Activated naive CD8-positive, alpha-beta T cell treated with anti-CD3 and anti-CD28 coated beads, Interleukin-2, amount 50 U/mL, for 24 hours (primary cell): ENCODE data around the gene CCDC34.

Experiments
- ATAC-seq: fragments of 150-1000 bp; cut with Tn5 transposase; one replicate; pipeline ENCODE4 v1.10.0; 2021
- DNase-seq: peaks from one replicate; pipeline ENCODE4 v3.0.0; 2021
- H3K27ac Mint-ChIP-seq: one replicate; pipeline ENCODE4 v1.8.0; 2021; ENCODE audit warnings: mild to moderate bottlenecking, mixed read lengths
- H3K27me3 Mint-ChIP-seq: one replicate; pipeline ENCODE4 v1.8.0; 2021; ENCODE audit warnings: mixed read lengths
- H3K36me3 Mint-ChIP-seq: one replicate; pipeline ENCODE4 v1.8.0; 2021; ENCODE audit warnings: low read depth, mixed read lengths
- H3K4me1 Mint-ChIP-seq: one replicate; pipeline ENCODE4 v1.8.0; 2021; ENCODE audit warnings: mixed read lengths
- H3K4me3 Mint-ChIP-seq: one replicate; pipeline ENCODE4 v1.8.0; 2021; ENCODE audit warnings: mild to moderate bottlenecking, moderate library complexity, mixed read lengths
- H3K9me3 Mint-ChIP-seq: one replicate; pipeline ENCODE4 v1.8.0; 2021; ENCODE audit warnings: mixed read lengths

The CCDC34 gene

DNA sequence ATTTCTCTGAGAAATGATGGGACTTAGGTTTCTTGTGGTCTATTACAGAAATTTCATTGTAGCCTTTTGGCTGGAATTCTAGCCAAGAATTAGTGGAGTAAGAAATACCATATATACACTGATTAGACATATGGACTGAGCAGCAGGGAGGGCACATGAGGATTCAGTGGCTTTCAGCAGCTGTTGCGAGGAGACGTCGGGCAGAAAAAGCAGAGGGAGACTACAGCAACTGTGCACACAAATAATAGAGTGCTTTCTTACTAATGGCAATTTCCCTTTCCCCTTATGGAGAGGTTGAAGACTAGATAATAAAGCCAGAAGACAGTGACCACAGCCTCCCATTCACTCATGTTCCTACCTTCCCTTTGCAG lies 35.4 kb upstream of the CCDC34 start:
- Mint-ChIP-seq H3K27me3 (no peaks in the 10 kb centered on the region), H3K27ac (no peak overlapping the region), H3K4me1 (no peaks in the 10 kb centered on the region), H3K36me3 (no peaks in the 10 kb centered on the region), H3K4me3 (no peak overlapping the region), H3K9me3 (no peaks in the 10 kb centered on the region)
- DNase-seq, result no peak
- no peak for ATAC-seq

DNA sequence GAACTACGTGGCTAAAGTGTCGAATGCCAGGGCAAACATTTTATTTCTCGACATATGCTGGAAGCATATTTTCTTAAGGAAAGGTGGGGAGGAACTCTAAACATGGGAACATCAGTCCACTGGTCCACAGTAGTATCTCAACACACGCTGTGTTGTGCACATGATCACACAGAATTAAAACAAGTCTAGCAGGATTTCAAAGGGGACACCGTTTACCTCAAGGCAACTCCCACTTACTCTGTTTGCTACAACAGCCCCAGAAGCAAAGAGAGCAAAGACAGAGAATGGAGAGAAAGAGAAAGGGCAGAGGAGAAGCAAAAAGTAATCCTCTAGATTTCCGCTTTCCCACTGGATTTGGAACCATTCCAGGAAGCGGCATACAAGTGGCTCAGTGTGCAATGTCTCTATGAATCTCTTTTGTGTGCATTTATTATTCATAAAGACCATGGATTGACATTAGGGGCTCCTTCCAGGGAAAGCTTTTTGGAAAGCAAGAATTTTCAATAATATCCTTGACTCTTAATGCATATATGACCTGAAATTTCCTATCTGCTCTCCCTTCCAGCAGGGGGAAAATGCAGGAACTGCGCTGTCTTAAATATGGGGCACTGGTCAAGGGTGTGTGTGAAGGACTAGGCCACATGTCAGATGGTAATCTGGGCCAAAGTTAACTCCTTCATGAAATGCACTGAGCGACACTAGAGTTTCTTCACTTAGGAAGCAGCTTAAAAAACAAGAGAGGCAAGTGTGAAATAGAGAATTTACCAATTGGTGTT lies 34.8 kb upstream of the CCDC34 start:
- no peak for DNase-seq
- ATAC-seq, result no peak
- Mint-ChIP-seq H3K27ac (no peak overlapping the region), H3K4me3 (no peak overlapping the region), H3K36me3 (no peaks in the 10 kb centered on the region), H3K4me1 (no peaks in the 10 kb centered on the region), H3K9me3 (no peaks in the 10 kb centered on the region), H3K27me3 (no peaks in the 10 kb centered on the region)

- ATAC-seq (no peak), DNase-seq (no peak)
- H3K4me3 Mint-ChIP-seq, result no peak overlapping the region
- no peaks in the 10 kb centered on the region for H3K36me3 Mint-ChIP-seq
- no peaks in the 10 kb centered on the region for H3K9me3 Mint-ChIP-seq
- H3K4me1 Mint-ChIP-seq, result no peaks in the 10 kb centered on the region
- no peaks in the 10 kb centered on the region for H3K27me3 Mint-ChIP-seq
- H3K27ac Mint-ChIP-seq, result no peak overlapping the region
Observed at GRCh38 chr11:27396259-27396839, 33.3 kb upstream of the CCDC34 start.

GRCh38 chr11:27395556-27396258 lies 32.7 kb upstream of the CCDC34 start:
- ATAC-seq, result no peak
- Mint-ChIP-seq H3K27me3 (no peaks in the 10 kb centered on the region), H3K36me3 (no peaks in the 10 kb centered on the region), H3K27ac (no peak overlapping the region), H3K9me3 (no peaks in the 10 kb centered on the region), H3K4me1 (no peaks in the 10 kb centered on the region), H3K4me3 (no peak overlapping the region)
- no peak for DNase-seq

GRCh38 chr11:27394781-27395228 lies 31.8 kb upstream of the CCDC34 start:
- Mint-ChIP-seq H3K9me3 (no peaks in the 10 kb centered on the region), H3K36me3 (no peaks in the 10 kb centered on the region), H3K27me3 (no peaks in the 10 kb centered on the region), H3K27ac (no peak overlapping the region), H3K4me3 (no peak overlapping the region), H3K4me1 (no peaks in the 10 kb centered on the region)
- ATAC-seq (no peak), DNase-seq (no peak)

- ATAC-seq, result no peak
- no peak overlapping the region for H3K27ac Mint-ChIP-seq
- H3K27me3 Mint-ChIP-seq, result no peaks in the 10 kb centered on the region
- H3K4me1 Mint-ChIP-seq, result peaks cover 4% of the 10 kb centered on the region
- DNase-seq, result no peak
- H3K9me3 Mint-ChIP-seq, result no peaks in the 10 kb centered on the region
- no peaks in the 10 kb centered on the region for H3K36me3 Mint-ChIP-seq
- no peak overlapping the region for H3K4me3 Mint-ChIP-seq
Observed at GRCh38 chr11:27392278-27393114, 29.5 kb upstream of the CCDC34 start.

DNA sequence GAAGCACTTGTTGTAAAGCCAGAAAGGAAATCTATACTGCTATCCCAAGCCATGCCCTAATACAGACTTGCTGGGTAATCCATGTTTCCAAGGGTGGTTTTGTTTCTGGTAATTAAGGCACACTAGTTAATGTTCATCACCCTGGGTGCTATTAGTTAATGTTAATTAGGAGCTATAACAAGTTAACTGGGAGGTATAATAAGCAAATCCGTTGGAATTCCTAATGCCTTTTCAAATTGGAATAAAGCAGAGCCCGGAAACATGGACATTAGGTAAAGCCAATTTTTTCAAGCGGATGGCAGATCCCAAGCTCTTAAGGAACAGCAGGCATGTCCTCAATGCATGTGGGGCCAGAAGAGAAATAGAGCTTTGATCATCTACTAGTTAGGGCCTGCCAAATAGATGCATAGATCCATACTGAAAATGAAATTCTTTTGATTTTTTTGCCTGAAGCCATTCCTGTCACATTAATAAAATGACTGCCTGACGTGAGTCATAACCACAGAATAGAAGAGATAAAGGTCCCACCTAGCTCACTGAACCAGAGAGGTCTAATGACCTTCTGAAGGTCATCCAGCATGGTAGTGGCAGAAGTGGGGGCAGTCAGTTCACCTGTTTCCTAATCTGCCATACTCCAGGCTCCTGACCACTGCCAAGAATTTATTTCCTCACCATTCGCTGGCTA lies 28.5 kb upstream of the CCDC34 start:
- Mint-ChIP-seq H3K36me3 (no peaks in the 10 kb centered on the region), H3K9me3 (no peaks in the 10 kb centered on the region), H3K4me1 (peaks cover 4% of the 10 kb centered on the region), H3K27me3 (no peaks in the 10 kb centered on the region), H3K4me3 (no peak overlapping the region), H3K27ac (no peak overlapping the region)
- DNase-seq (no peak), ATAC-seq (no peak)

GRCh38 chr11:27390318-27391295 lies 27.6 kb upstream of the CCDC34 start:
- no peak for DNase-seq
- no peak overlapping the region for H3K4me3 Mint-ChIP-seq
- peaks cover 4% of the 10 kb centered on the region for H3K4me1 Mint-ChIP-seq
- no peak for ATAC-seq
- no peaks in the 10 kb centered on the region for H3K9me3 Mint-ChIP-seq
- H3K36me3 Mint-ChIP-seq, result no peaks in the 10 kb centered on the region
- no peak overlapping the region for H3K27ac Mint-ChIP-seq
- H3K27me3 Mint-ChIP-seq, result no peaks in the 10 kb centered on the region

DNA sequence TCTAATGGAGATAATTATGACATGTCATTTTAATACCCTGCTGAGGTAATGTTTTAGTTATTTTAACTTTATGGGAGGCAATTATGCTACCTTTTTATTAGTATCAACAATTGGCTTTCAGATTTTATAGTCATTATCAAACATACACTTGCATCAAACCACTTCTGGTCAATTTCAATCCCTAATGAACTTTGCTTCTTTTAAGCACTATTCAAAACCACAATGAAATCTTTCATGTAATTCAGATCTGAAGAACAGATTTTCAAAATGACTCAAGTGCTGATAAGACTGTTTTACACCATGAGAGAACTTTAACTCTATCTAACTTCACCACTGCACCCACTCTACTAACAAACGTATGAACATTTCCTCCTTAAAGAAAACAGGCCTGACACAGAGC lies 25.9 kb upstream of the CCDC34 start:
- no peaks in the 10 kb centered on the region for H3K36me3 Mint-ChIP-seq
- ATAC-seq (no peak), DNase-seq (no peak)
- peaks cover 4% of the 10 kb centered on the region for H3K4me1 Mint-ChIP-seq
- no peaks in the 10 kb centered on the region for H3K27me3 Mint-ChIP-seq
- H3K9me3 Mint-ChIP-seq, result no peaks in the 10 kb centered on the region
- H3K27ac Mint-ChIP-seq, result no peak overlapping the region
- no peak overlapping the region for H3K4me3 Mint-ChIP-seq

- Mint-ChIP-seq H3K27me3 (no peaks in the 10 kb centered on the region), H3K27ac (no peak overlapping the region), H3K4me3 (no peak overlapping the region), H3K9me3 (no peaks in the 10 kb centered on the region), H3K36me3 (no peaks in the 10 kb centered on the region), H3K4me1 (peaks cover 4% of the 10 kb centered on the region)
- DNase-seq (no peak), ATAC-seq (no peak)
Observed at GRCh38 chr11:27388001-27388400, 25.0 kb upstream of the CCDC34 start.

DNA sequence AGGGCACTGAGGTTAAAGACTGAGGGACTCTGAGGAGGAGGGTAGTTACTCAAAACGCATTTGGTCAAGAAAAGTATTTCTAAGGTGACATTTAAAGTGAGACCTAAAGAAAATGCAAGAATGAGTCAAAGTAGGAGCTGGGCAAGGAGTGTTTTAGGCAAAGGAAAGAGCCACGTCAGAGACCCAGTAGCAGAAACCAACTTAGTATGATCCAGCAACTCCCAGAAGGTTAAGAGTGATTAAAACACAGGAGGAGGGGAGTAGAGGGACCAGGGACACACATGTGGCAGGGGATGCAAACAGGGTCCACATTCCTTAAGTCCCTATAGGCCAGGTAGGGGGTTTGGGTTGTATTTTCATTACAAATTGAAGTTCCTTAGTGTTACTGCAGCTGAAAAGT lies 24.3 kb upstream of the CCDC34 start:
- no peak for DNase-seq
- Mint-ChIP-seq H3K36me3 (no peaks in the 10 kb centered on the region), H3K9me3 (no peaks in the 10 kb centered on the region), H3K27ac (no peak overlapping the region), H3K27me3 (no peaks in the 10 kb centered on the region), H3K4me1 (peaks cover 4% of the 10 kb centered on the region), H3K4me3 (no peak overlapping the region)
- ATAC-seq, result no peak

- DNase-seq, result no peak
- no peaks in the 10 kb centered on the region for H3K36me3 Mint-ChIP-seq
- no peaks in the 10 kb centered on the region for H3K27me3 Mint-ChIP-seq
- H3K4me3 Mint-ChIP-seq, result no peak overlapping the region
- no peak overlapping the region for H3K27ac Mint-ChIP-seq
- no peaks in the 10 kb centered on the region for H3K9me3 Mint-ChIP-seq
- ATAC-seq, result no peak
- H3K4me1 Mint-ChIP-seq, result peaks cover 4% of the 10 kb centered on the region
Observed at GRCh38 chr11:27386181-27386845, 23.3 kb upstream of the CCDC34 start.

DNA sequence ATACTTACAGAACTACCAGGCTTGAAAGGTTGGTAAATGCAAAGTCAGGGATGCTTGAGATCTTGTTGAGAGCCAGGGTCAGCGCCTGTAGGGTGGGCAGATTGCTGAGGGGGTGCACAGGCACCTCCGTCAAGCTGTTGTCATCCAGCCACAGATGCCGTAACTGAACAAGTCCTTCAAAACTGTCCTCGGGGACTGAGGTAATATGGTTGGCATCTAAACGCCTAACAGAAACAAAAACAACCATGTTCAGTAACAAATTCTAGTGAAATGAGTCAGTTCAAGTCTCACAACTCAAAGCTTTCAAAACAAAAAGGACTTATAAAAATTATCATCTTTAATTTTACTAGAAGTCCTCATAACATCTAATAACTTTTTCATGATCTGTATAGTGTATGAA lies 22.2 kb upstream of the CCDC34 start:
- Mint-ChIP-seq H3K4me1 (peaks cover 4% of the 10 kb centered on the region), H3K9me3 (no peaks in the 10 kb centered on the region), H3K36me3 (no peaks in the 10 kb centered on the region), H3K27me3 (no peaks in the 10 kb centered on the region), H3K27ac (no peak overlapping the region), H3K4me3 (no peak overlapping the region)
- DNase-seq (no peak), ATAC-seq (no peak)
